Anterior cingulate cortex (tissue), 58 donors: ENCODE results near the gene RYR3.

ENCODE experiments used
- DNase-seq, 58 donors: peaks; one replicate each; lab custom pipeline; 2025; lab: John Stamatoyannopoulos, UW

Gene RYR3

DNA sequence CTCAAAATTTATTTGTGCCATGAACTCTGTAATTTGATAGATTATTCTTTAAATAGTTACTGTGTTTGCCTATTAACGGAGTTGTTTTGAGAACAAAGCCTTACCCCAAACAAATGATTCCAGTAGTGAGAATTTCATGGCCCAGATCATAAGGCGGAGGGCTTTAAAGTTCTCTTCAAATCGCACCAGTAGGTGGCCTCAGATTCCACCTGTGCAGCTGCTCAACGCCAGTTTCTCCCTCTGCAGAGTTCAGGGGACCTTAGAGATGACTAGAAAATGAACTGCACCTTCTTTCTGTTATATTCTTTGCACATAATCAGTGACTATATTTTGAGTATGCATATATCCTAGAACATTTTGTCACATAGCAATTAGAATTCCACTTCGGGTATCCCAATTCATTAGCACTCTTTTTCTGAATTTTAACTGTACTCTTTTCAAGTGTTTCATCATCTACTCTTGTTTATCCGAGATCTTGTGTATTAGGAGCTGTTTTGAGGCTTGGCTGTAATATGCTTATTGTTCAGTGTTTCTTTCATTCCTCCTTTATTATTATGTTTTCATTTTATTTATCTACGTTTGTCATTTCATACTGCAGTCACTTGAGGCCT lies 425.0 kb downstream of the RYR3 start:
- peak in 3 of 58 donors; percentile 3 to 10 (median 4) for DNase-seq

DNA sequence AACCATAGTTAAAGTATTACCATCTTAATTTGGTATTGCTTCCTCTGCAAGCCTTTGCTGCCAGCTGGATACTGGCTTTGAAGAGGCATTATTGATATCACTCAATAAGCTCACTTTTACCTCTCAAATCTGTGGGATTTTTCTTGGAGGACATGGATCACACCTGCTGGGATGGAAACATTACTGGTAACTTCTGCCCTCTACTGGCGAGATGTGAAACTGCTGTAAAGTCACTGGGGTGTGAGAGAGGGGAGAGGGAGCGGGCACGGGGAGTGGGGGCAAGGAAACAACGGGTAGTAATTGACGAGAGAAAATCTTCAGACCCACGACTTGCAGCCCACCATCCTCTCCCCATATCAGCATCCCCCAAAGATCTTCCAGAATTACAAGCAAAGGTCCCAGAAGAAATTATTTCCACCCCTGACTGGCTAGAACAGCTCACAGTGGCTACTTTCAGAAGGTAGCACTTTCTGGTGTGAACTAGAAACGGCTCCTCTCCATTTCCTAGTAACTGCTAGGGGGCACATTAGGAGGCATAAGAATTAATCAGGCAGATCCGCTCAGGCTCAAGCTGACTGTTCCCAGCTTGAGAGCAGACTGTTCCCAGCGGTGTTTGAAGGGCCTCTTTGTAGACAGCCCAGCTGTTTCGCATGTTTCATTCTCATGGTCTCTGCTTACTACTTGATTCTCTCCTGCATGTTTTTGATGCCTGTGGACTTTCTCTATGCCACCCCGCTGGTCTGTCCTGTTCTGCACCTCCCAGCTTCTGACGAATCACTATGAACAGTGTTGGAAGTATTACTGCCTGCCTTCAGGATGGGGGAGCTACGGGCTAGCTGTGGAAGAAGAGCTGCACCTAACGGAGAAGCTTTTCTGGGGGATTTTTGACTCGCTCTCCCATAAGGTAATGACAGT lies 427.2 kb downstream of the RYR3 start:
- peak in 11 of 58 donors; percentile 5 to 54 (median 23) for DNase-seq

DNA sequence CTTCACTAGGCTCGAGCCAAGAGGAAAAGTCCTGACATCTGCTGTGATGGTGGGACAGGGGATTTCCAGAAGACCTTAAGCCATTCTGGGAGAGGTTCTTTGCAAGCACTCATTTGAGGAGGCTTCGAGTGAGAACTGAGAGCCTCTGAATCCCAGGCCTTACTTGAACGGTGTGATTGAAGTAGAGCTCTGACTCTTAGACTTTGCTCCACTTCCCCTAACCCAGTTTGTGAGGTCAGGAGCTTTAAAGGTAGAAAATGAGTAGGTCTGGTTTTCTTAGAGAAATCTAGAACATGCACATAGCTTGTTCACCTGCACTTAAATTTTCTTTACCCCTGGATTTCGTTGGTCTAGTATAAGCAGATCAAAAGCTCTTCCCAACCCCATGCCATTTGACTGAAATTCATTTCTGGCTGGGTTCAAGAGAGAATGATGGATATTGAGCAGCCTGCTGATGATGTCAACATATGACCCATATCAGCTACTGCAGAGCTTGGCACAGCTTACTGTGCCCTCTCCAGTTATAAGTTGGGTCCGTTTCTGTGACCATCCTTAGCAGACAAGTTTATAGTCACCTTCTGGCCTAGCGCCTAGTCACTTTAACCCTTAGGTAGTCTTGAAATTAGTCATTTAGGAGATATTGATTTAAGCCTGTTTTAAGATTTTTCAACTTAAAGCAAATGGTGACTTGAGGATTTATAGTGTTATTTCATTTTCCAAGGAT lies 428.3 kb downstream of the RYR3 start:
- DNase-seq = no peak

DNA sequence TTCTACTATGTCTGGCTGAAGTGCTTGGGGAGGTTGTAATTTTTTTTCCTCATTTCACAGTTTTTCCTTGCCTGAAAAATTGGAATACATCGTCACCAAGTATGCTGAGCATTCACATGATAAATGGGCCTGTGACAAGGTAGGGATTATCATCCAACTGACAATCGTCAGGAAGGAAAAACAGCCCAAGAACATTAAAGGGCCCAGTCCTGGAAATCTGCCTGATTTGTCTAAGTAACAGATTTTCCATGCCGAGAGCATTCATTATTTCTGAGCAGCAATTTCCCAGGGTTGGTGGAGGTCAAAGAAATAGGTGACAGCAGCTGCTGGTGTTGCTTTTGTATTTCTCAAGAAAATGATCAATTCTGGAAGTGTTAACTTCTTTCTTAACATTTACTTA lies 431.5 kb downstream of the RYR3 start:
- no peak for DNase-seq

DNA sequence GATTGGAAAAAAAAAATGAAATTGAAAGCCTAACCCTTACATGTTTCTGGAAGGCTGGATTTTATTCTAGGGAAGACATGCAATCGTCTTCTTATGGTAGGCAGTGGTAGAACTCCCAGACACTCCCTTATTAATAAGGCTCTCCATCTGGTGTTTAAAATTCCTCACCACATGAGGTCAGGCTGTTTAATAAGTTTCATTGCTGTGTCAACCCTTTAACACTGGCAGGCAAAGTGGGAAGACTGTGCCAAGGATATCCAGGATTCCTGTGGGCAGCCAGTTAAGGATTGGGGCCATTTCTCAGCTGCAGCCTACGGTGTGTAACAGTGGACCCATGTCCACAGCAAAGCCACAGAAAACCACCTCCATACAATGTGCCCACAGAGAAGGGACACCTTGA lies 432.0 kb downstream of the RYR3 start:
- peak in 4 of 58 donors; percentile 2 to 17 (median 5) for DNase-seq

DNA sequence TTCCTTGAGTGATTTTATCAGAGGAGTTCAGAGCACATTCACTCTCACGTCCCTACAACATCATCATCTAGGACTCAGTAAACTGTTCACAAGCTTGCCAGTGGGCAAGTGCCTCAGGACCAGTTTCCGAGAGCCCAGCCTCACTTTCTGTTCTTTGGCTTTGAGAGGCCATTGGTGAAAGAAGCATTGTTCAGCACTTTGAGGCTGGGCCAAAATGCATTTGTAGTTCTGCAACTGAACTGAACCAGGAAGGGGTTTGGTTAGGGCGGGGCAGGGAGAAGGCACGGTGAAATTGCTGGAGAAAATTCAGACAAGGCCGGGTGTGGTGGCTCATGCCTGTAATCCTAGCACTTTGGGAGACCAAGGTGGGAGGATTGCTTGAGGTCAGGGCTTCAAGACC lies 435.4 kb downstream of the RYR3 start:
- DNase-seq = peak in 14 of 58 donors; percentile 2 to 43 (median 12)

DNA sequence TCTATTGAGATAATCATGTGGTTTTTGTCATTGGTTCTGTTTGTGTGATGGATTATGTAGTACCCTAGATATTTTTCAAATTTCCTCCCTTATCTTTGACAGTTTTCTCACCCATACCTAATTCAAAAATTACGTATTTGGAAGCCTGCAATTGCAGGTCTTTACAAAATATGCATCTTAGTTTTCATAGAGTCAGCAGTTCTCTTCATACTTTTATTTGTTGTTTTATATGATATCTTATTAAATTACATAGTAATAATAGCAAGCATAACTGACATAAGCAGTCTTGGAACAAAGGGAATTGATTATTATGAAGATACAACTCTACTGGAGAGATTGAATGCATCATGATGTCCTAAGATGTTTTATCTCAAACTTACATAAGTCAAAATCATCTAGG lies 442.2 kb downstream of the RYR3 start:
- no peak for DNase-seq

DNA sequence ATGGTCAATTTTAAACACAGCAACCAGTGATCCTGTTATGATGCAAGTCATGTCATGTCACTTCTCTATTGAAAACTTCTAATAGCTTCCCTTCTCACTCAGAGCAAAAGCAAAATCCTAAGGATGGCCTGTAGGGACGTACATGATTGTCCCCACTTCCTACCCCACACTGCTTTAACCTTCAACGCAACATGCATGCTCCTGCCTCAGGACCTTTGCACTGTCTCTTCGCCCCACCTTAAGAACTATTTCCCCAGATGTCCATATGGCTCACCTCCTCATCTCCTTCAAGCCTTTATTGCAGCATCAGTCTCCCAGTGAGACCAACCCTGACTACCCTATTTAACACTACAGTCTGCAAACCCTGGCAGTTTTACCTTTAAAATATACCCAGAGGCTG lies 443.5 kb downstream of the RYR3 start:
- DNase-seq = no peak

DNA sequence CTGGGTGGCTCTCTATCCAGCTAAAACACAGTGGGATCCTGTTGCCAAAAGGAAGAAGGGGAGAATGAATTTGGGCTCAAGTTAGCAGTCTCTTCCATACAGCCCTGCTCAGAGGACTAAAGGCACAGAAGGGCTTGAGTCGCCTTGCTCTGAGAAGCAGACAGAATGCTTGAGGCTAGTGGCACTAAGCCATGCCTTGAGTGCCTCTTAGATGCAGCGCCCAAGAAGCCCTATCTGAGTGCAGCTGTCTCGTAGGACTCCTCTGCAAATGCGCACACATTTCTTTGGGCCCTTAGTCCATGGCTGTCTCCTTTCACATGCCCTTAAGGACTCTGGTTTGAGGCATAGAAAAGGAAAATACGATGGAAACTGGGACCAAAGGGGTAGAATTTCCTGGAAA lies 446.2 kb downstream of the RYR3 start:
- DNase-seq = peak in 2 of 58 donors; percentile 7 to 18

DNA sequence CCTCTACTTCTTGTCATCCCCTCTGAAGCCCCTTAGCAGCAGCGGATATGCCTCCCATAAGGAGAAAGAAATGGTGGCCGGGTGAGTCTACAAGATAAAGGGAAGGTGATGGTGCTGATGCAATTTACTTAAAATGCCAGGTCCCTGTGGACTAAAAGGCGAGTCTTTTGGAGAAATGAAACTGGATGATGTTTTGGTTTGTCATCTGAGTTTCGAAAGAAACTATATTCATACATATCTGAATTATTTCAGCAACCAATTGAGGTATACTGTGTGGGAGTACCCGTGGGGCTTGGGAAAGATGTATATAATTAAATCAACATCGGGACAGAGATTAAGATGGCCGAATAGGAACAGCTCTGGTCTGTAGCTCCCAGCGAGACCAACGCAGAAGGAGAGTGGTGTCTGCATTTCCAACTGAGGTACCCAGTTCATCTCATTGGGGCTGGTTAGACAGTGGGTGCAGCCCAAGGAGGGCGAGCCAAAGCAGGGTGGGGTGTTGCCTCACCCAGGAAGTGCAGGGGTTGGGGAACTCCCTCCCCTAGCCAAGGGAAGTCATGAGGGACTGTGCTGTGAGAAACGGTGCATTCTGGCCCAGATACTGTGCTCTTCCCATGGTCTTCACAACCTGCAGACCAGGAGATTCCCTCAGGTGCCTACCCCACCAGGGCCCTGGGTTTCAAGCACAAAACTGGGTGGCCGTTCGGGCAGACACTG lies 446.9 kb downstream of the RYR3 start:
- no peak for DNase-seq

DNA sequence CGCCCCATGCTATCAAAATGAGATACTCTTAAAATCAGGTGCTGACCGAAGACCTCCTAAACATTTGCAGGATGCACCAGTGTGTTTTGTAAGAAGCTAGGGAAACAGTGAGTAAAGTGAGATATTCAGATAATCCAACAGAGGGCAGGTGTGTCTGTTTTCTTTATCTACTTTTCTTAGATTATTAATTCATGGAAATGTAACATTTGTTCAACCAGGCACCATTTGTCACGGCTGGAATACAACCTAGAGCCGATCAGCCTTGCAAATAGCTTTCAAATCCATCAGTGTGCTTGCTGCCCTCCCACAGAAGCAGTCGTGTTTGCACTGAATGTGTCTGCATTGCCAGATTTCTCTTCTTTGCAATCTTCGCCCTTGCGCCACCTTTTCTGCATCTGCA lies 455.6 kb downstream of the RYR3 start:
- DNase-seq = no peak

DNA sequence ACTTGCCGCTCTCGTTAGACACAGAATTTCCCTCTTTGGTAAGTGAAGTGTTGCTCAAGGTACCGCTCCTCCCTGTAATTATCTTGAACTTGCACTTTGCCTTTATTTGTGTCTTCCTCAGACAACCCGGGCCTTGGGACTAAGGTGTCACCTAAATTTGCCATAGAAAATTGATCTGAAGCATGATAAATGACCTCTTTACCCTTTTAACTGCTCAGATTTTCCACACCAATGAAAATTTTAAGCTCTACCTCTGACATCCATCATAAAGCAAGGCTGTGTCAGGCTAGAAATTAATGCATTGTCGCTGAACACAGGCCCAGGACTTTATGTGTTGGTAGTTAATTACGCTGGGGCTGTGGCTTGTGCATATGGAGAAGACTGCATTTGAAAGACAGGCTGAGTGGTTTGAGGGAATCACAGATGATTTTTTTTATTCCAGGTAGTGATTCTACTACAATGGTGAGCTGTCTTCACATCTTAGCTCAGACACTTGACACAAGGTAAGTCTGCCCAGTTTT lies 458.0 kb downstream of the RYR3 start:
- DNase-seq = no peak

DNA sequence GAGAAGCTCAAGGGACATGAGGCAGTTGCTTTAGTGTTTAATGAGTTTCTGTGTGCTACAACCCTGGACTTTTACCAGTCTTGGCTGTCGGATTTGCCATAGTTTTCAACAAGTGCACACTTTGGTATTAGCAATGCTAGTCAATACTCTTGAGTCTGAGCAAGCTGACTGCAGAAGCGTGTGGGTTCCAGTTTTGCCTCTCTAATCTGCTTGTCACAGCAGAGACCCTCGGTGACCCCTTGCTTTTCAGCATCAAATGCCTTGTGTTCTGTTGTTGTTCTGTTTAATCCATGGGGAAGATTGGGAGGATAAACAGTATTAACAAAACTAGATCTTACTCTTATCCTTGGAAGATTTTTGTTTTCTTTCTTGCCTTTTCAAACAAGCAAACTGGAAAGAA lies 463.2 kb downstream of the RYR3 start:
- DNase-seq = no peak

DNA sequence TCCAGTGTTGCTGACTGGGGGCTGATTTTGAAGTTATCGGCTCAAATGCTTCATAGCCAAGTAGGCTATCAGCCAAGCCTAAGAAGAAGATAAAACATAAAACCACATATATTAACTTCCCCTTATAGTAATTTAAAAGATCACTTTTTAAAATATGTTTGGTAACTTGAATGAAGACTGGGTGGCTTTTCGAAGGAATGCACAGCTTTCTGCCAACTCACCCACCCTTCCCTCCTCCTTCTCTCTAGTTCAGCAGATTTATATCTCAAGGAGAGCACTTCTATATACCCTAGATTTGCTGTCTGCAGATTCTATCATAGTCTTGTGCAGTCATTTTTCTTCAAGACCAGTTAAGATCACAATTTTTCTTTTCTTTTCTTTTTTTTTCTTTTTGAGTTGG lies 468.1 kb downstream of the RYR3 start:
- no peak for DNase-seq

DNA sequence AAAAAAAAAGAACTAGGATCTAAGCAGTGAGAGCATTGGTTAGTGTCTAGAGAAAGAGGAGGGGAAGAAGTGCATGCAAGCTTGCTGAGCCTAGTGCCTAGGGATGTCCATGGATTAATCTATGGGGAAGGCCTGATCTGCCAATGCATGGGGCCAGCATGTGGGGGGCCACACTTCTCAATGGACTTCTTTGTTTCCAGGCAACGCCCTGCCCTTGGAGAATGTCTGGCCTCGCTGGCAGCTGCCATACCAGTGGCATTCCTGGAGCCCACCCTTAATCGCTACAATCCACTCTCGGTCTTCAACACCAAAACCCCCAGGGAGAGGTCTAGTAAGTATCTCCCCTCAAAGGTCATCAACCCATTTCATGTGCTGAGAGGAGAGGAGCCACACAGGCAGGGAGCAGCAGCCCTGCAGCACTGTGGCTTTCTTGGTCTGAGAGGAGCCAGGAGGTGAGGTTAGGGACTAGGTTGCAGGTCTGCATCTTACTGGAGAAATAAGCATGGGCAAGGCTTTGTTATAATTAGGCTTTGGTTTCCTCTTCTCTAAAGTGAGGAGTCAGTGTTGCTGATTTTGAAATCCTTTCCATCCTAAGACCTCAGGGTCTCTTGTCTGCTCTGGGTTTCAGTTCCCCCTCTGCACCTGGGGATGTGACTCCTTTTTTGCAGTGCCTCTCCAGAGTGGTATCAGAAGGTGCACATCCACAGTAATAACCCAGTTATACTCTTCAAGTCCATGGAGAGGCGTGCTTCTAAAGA lies 469.4 kb downstream of the RYR3 start:
- DNase-seq = no peak

DNA sequence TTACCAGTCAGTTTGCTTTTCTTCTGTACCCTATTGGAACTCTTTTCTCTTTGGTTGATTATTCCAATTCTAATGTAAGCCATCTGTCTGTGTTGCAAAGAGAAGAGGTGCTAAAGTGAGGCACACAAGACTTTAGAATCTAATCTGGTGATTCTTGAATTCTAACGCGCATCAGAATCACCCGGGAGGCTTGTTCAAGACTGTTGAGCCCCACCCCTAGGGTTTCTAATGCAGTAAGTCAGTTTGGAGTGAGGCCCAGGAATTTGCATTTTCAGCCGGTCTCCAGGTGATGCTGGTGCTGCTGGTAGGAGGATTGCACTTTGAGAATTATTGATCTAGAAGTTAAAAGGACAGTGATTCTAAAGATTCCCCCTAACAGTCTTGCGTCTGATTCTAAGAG lies 472.2 kb downstream of the RYR3 start:
- no peak for DNase-seq

DNA sequence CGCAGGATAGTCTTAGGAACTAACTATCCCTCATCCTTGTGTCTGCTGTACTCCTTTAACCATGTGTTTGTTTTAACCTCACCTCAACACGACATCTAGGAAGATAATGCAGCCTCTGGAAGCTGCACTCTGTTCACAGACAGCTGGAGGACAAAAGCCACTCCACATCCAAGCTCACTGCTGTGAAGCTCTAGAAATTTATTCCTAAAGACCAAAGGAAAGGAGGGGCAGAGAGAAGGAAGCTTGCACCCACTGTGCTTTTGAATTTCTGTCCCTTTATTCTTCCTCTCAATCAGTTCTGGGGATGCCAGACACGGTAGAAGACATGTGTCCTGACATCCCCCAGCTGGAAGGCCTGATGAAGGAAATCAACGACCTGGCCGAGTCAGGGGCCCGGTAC lies 474.6 kb downstream of the RYR3 start:
- DNase-seq = no peak

DNA sequence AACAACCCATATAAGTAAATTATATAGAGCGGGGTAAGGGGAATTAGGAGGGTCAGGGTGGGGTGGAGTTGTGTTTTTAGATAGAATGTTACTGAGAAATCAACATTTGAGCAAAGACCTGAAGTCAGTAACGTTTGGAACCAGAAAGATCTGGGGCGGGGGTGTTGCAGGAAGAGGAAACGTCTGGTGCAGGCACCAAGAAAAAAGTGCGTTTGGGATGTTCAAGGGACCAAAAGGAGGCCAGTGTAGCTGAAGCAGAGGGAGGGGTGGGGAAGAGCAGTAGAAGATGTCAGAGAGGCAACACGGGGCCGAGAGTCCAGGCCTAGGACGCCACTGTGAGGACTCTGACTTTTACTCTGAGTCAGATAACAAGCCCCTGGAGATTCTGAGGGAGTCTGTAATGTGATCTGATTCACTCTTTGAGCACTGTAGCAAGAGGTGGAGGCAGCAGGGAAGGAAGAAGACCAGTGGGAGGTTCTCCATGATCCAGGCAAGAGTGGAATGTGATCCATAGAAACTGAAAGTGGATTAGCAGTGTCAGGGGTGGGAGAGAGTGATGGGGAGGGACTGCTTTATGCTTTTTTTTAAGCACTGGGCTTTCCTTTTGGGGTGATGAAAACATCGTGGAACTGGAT lies 478.3 kb downstream of the RYR3 start:
- DNase-seq = no peak

DNA sequence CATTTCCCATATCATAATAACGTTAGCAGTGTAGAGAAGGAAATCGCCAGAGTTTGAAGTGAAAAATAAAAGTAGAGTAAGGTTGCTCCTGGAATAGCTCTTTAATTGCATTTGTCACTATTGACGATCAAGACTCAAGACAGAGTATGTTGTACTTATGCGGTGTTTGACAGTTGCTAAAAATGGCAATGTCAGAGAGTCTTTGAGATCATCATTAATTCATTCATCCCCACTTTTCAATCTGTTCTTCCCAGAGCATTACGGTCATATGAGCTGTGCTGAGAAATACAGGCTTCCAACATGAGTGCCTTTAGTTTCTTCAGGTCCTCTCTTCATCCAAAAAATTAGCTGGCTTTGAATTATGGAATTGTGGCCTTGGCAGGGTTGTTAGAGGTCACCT lies 483.7 kb downstream of the RYR3 start:
- DNase-seq = no peak
